HG03039 (cell line): ENCODE results near the gene FBXO41.
"Not testable (repeated sequence)": the region's sequence is repeated elsewhere in the genome, so short reads cannot be mapped to it uniquely, and the experiment has no call there.

ENCODE experiments used
- ATAC-seq: cut with Tn5 transposase; IDR thresholded peaks from one replicate; pipeline ENCODE4 v1.9.1; 2021; ENCODE audit warnings: mild to moderate bottlenecking, moderate library complexity; ENCODE audit not compliant: unreplicated experiment

FBXO41 gene

GRCh38 chr2:73262691-73263429, 21.4 kb downstream of the FBXO41 start:
- not testable (repeated sequence) for ATAC-seq

- no peak for ATAC-seq
Measured at GRCh38 chr2:73262108-73262651, 22.1 kb downstream of the FBXO41 start.

GRCh38 chr2:73260338-73260984, 23.8 kb downstream of the FBXO41 start:
- no peak for ATAC-seq

DNA sequence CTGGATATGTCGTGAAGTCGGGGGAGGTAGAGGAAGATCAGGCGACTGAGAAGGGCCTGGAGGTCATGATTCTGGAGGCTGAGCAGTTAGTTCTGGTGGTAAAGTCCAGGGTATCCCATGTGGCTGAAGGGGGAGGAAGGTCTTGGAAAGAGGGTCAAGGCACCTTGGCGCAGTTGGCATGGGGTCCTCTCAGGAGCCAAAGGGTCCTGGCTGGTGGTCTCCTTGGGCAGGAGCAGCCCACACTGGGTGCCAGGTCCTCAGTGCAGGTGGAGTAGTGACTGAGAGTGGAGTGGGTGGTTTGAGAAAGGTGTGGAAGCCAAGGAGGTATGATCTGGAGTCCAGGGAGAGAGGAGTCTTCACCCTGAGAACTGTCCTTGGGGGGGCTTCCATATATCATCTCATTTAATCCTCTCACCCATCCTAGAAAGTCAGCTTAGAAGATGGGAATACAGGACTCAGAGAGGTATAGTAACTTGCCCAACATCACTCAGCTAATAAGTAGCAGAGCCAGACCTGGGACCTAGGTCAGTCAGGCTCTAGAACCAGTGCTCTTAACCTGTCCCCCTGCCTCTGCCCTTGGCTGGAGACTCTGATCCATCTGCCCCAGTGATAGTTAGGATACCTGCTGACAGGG, 24.5 kb downstream of the FBXO41 start:
- no peak for ATAC-seq

DNA sequence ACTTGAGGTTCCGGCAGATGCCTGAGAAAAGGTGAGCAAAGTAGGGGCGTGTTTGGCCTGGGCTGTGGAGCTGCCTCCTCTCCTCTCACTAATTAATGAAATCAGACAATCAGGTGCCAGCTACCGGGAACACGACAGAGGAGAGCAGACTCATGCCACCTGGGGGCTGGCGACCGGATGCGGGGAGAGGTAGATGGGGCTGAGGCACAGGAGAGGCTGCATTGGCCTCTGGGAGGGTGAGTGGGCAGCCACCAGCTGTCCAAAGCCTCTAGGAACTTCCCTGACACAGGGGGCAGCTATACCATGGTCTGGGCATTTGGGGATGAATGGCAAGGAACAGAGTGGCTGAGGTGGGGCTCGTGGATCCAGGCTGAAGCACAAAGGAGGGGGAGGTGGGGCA, 25.0 kb downstream of the FBXO41 start:
- no peak for ATAC-seq

GRCh38 chr2:73258913-73259215, 25.4 kb downstream of the FBXO41 start:
- ATAC-seq = no peak

DNA sequence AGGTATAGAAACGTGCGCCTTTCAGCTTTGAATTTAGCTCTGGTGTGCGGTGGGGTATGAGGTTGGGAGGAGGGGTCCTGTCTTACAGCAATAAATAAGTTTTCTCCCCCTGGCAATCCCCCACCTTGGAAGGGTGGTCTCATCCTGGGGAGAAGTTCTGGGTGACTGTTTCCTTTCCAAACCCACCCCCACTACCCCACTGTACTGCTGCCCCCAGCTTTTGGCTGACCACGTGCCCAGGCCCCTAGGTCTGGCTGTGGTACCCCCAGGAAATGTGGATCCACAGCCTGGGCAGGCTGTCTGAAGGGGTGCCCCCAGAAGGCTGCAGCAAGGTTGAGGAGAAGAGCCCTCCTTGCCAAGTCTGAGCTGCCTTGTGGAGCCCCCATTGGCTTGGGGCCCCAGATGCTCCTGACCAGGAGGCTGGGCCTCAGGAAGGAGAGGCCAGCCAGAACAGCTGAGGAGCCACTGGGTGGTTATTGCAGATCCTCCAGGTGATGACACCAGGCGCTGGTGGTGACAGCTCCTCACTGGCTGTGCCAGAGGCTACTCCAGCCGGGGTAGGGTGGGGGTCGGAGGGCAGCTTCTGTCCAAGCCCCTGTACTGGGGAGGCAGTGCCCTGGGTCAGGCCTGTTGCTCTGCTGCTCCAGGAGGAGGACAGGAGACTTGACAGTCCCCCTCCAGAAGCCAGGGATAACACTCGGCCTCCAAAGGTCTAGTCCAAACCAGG, 25.9 kb downstream of the FBXO41 start:
- ATAC-seq = no peak

DNA sequence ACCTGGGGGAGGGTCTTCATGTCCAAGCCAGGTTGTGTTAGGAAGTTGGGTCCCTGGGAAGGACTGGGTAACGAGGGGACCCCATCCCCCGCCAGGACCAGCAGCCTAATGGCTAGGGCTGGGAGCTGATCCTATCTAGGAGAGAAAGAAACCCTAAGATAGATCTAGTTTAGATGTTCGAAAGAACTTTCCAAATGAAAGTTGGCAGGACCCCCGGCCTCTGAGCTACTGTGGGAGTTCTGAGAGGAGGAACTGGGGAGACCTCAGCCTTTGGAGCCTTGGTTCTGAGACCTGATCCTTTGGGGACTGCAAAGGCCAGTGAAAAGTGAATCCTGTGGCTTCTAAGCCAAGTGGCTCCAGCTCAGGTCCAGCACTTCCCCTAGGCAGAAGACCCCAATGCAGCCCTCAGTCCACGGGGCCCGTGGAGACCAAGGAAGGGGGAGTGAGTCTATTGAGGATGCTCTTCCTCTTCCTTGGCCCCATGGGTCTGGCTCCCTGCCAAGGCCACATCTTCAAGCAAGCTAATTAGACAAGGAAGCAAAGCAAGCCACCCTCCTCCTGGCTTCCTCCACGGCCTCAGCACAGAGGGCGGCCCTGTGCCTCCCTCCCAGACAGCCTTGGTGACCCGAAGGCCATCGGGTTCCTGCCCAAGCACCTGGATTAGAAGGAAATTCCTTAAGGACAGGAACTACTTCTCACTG, 26.7 kb downstream of the FBXO41 start:
- no peak for ATAC-seq

- ATAC-seq = no peak
Measured at GRCh38 chr2:73257021-73257420, 27.3 kb downstream of the FBXO41 start.

- ATAC-seq = no peak
Measured at GRCh38 chr2:73256618-73256922, 27.7 kb downstream of the FBXO41 start.

- ATAC-seq = no peak
Measured at GRCh38 chr2:73255907-73256617, 28.2 kb downstream of the FBXO41 start.

DNA sequence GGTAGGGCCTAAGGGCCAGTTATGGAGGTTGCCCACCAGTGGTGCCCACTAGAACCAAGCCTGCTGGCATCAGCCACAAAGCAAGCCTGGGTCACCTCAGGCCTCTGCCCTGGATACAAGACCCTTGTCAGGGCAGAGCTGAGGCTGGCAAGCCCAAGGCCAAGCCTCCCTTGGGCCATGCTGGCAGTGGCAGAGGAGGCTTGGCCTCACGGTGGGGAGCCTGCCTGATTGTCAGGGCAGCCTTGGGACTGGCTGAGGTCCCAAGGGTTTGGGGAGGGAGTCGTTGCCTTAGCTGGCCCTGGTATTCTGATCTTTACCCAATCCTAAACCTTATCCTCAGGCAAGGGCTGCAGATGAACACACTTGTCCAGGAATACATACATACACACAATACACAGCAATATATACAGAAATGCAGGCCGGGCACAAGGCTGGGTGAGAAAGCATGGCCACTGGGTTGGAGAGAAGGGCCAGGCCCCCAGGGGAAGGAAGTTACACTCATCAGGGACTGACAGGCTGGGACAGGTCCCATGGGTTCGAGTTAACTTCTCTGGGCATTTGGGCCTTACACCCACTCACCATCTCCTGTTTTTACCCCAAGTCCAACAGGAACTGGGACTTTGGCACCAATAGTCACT, 29.2 kb downstream of the FBXO41 start:
- no peak for ATAC-seq

DNA sequence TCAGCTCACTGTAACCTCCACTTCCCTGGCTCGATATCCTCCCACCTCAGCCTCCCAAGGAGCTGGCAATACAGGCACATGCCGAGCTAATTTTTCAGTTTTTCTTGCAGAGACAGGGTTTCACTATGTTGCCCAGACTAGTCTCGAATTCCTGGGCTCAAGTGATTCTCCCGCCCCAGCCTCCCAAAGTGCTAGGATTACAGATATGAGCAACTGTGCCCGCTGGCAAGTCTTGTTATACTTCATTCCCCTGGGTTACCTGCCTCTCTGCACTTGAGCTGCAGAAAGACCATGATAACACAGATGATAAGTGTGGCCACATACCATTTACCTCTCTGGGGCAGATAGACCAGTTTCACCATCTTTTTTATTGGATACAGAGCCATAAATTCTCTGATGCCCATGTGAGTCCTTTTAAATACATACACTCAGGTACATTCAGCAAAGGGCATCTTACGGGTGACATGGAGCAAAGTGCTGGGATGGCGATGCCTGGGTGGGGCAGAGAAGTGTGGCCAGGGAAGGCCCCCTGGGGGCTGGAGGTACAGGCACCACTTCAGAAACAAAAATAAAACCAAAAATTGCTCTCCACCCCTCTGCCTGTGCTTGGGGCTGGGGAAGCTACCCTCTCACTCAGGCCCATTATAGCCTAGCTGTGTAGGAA, 29.8 kb downstream of the FBXO41 start:
- no peak for ATAC-seq

DNA sequence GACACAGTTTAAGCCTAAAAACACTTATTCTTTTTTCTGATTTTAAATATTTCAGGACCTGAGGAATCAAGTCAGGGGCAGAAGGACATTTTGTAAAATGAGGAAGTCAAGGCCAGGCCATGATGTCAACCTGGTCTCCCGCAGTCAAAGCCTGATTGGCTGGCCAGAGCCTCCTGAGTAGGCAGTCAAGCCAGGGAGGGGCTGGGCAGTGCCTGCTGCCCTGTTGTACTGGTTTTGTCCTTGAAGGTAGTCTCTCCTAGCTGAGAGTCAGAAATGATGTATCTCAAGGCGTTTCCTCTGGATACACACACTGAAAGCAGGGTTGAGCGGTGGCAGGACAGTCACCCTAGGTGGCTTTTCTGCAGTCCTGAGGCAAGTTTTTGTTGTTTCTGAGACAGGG, 30.4 kb downstream of the FBXO41 start:
- ATAC-seq = no peak

DNA sequence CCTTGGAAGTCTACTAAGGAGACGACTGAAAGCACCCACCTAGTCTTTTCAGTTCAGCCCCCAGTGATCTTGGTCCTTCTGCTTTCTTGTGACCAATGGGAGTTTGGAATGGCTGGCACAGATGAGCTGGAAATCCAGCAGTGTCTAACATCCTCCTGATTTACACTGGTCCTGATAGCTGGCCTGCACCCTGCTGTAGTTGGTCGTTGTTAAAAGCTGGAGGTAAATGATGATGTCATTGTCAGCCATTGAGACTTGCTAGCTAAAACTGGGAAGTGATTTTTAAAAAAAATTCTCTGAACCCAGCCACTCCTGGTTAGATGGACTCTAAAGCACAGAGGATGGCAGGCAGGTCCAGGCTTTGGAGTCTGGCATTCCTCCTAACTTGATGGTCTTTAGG, 30.9 kb downstream of the FBXO41 start:
- no peak for ATAC-seq

DNA sequence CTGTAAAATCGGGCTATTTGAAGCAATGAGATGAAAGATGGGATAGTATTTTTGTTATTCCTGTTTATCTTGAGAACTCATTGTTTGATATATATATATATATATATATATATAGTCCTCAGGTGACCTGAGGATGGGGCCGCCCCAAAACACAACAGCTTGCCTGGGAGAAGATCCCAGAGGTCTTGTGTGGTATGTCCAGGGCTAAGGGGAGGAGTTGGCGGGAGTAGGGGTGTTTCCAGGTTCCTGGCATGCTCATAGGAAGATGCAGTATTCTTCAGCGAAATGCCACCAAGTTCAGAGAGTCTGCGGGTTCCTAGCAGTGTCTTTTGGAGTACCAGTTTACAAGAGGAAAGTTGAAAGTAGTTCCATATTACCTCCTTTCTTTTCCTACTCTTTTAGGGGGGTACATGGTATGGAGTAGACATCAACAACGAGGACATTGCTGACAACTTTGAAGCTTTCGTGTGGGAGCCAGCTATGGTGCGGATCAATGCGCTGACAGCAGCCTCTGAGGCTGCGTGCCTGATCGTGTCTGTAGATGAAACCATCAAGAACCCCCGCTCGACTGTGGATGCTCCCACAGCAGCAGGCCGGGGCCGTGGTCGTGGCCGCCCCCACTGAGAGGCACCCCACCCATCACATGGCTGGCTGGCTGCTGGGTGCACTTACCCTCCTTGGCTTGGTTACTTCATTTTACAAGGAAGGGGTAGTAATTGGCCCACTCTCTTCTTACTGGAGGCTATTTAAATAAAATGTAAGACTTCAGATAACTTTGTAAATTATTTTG, 31.8 kb downstream of the FBXO41 start:
- no peak for ATAC-seq

DNA sequence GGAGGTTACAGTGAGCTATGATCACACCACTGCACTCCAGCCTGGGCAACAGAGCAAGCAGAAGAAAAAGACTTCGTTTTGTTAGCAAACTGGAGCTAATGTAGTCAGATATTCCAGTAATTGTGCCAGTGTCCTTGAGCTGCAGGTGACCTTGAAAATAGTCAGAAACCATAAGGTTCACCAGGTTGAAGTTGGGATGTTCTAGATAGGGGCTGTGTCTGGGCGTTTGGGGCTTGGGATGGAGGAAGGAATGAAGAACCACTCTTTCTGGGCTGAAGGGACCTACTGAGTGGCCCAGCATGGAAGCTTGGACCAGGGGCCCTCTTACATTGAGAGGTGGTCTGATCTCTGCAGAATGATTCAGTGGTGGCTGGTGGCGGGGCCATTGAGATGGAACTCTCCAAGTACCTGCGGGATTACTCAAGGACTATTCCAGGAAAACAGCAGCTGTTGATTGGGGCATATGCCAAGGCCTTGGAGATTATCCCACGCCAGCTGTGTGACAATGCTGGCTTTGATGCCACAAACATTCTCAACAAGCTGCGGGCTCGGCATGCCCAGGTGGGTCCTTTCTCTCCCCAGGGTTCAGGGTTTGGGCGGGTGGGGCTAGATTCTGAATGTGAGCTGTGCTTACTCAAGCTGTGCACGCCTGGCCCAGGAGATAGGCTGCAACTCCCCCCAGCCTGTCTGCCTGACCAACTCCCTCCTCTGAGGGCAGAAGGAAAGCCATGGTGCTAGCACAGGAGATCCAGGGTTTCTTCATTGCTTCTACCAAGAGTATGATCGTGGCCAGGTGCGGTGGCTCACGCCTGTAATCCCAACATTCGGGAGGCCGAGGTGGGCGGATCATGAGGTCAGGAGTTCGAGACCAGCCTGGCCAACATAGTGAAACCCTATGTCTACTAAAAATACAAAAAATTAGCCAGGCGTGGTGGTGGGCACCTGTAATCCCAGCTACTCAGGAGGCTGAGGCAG, 33.1 kb downstream of the FBXO41 start:
- ATAC-seq = no peak
